ENCODE results near the gene ATG16L2. TPM values are rescaled to one million over a fixed set of nuclear protein-coding genes. Genes with fewer than 3 reads are reported as not detected.

The ATG16L2 gene
- total RNA-seq, 2 experiments from 2014 or later = 103 to 168 TPM

GRCh38 chr11:72833811-72834493, 19.7 kb downstream of the ATG16L2 start:
- no peaks in the 10 kb centered on the region for H3K9me3 Mint-ChIP-seq (ENCODE audit: low read depth)
- CTCF ChIA-PET = interaction anchor here (1.0 to 1.5 kb wide), 4 partner anchors 21 to 343 kb away, joined by 3 to 4 read pairs (median 4); no protein-coding TSS in a partner anchor
- peaks cover 18% of the 10 kb centered on the region for H3K36me3 Mint-ChIP-seq
- no peak for ATAC-seq
- no peak overlapping the region for H3K27ac Mint-ChIP-seq
- DNase-seq = no peak
- H3K4me1 Mint-ChIP-seq = peaks cover 25% of the 10 kb centered on the region
- no peak overlapping the region for H3K4me3 Mint-ChIP-seq
- no peaks in the 10 kb centered on the region for H3K27me3 Mint-ChIP-seq

DNA sequence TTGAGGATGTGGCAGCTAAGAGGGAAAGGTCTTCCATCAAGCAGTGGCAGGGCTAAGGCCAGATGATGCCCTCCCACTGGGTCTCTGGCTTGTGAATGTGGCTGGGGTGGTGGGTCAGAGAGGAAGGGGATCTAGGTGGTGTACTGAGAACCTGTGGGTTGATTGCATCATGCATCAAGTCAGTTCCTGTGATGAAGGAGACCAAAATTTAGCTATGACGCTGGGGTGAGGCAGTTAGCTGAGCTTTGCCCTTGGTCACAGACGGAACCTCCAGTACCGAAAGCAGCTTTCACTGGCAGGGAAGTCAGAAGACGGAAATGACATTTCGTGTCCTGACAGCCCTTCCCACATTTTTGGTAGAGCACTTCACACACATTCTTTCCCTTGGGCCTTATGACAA, 20.7 kb downstream of the ATG16L2 start:
- DNase-seq = no peak
- no peak for ATAC-seq
- no peaks in the 10 kb centered on the region for H3K9me3 Mint-ChIP-seq (ENCODE audit: low read depth)
- CTCF ChIA-PET = no interaction called here
- H3K4me1 Mint-ChIP-seq = peaks cover 25% of the 10 kb centered on the region
- no peaks in the 10 kb centered on the region for H3K27me3 Mint-ChIP-seq
- H3K27ac Mint-ChIP-seq = peak overlapping the region; percentile 63
- H3K4me3 Mint-ChIP-seq = no peak overlapping the region
- H3K36me3 Mint-ChIP-seq = peaks cover 20% of the 10 kb centered on the region

DNA sequence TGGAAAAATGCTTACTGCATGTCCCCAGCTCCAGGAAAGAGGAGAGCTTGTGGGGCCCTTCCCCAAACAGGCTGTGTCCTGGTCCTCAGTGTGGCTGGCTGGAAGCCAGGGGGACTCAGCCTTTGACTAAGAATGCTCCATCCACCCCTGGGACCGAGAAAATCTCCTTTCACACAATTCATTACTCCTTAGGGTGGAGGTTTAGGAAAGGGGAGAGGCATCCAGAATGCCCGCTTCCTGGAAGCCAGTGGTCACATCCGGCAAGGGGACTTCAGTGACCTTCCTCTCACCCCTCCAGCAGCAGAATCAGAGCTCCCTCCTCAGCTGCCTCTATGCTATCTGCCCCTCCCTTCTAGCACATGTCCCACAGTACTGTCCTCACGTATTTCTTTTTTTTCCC, 21.9 kb downstream of the ATG16L2 start:
- no peak overlapping the region for H3K4me3 Mint-ChIP-seq
- peaks cover 25% of the 10 kb centered on the region for H3K4me1 Mint-ChIP-seq
- DNase-seq = no peak
- no peak for ATAC-seq
- peaks cover 23% of the 10 kb centered on the region for H3K36me3 Mint-ChIP-seq
- H3K27ac Mint-ChIP-seq = peak overlapping the region; percentile 35
- H3K27me3 Mint-ChIP-seq = no peaks in the 10 kb centered on the region
- no peaks in the 10 kb centered on the region for H3K9me3 Mint-ChIP-seq (ENCODE audit: low read depth)
- CTCF ChIA-PET = interaction anchor here (0.6 to 1.0 kb wide), 6 partner anchors 8 to 347 kb away, joined by 3 read pairs; no protein-coding TSS in a partner anchor

- ATAC-seq (no peak), DNase-seq (no peak)
- CTCF ChIA-PET = interaction anchor here (1.6 to 2.4 kb wide), 2 partner anchors 7 to 304 kb away, joined by 3 to 12 read pairs; partner anchors contain the start of gene FCHSD2
- no peaks in the 10 kb centered on the region for H3K9me3 Mint-ChIP-seq (ENCODE audit: low read depth)
- no peak overlapping the region for H3K4me3 Mint-ChIP-seq
- peaks cover 23% of the 10 kb centered on the region for H3K4me1 Mint-ChIP-seq
- no peaks in the 10 kb centered on the region for H3K27me3 Mint-ChIP-seq
- no peak overlapping the region for H3K27ac Mint-ChIP-seq
- H3K36me3 Mint-ChIP-seq = peaks cover 32% of the 10 kb centered on the region
These were observed 24.6 kb downstream of the ATG16L2 start for GRCh38 chr11:72838691-72839305.

DNA sequence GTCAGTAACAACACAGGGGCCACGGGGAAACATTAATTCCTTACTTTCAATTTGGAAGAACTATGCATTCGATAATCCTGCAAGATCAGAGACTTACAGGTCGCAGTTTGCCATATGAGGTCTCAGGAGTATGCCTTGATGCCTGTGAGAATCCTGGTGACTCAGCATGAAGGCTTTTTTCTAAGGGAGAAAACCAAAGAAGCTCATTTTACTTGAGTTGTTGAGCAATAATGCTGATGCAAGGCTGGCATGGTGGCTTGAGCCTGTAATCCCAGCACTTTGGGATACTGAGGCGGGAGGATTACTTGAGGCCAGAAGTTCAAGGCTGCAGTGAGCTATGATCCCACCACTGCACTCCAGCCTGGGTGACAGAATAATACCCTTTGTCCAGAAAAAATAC, 26.6 kb downstream of the ATG16L2 start:
- H3K9me3 Mint-ChIP-seq (ENCODE audit: low read depth) = no peaks in the 10 kb centered on the region
- ATAC-seq = no peak
- H3K4me1 Mint-ChIP-seq = peaks cover 8% of the 10 kb centered on the region
- no peak overlapping the region for H3K27ac Mint-ChIP-seq
- H3K4me3 Mint-ChIP-seq = no peak overlapping the region
- no peaks in the 10 kb centered on the region for H3K27me3 Mint-ChIP-seq
- peaks cover 31% of the 10 kb centered on the region for H3K36me3 Mint-ChIP-seq
- CTCF ChIA-PET = interaction anchor here (0.8 to 2.4 kb wide), 3 partner anchors 9 to 338 kb away, joined by 3 to 12 read pairs (median 5); no protein-coding TSS in a partner anchor
- no peak for DNase-seq

DNA sequence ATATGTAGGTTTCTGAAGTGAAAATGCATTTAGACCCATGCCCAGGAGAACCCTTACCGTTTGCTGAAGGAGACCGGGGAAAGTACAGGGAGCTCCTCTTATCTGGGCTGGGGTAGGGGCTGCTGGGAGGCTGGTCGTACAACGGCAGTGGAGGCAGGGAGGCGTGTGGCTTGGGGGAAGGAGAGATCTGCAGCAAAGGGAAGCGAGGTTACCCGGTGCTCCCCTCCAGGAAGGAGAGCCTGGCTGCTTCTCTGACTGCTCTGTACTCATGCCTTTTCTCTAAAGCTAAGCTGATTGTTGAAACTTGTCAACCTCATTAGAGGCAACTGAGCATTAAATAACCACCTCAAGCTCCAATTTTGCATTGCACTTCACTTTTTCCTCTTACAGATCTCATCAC, 27.2 kb downstream of the ATG16L2 start:
- no peaks in the 10 kb centered on the region for H3K9me3 Mint-ChIP-seq (ENCODE audit: low read depth)
- no peak overlapping the region for H3K27ac Mint-ChIP-seq
- H3K4me1 Mint-ChIP-seq = peaks cover 8% of the 10 kb centered on the region
- no peak overlapping the region for H3K4me3 Mint-ChIP-seq
- no peaks in the 10 kb centered on the region for H3K27me3 Mint-ChIP-seq
- DNase-seq = no peak
- H3K36me3 Mint-ChIP-seq = peaks cover 32% of the 10 kb centered on the region
- no peak for ATAC-seq
- CTCF ChIA-PET = interaction anchor here (1.2 to 2.4 kb wide), 2 partner anchors 10 to 337 kb away, joined by 5 to 12 read pairs; no protein-coding TSS in a partner anchor

GRCh38 chr11:72842126-72842525, 27.9 kb downstream of the ATG16L2 start:
- Mint-ChIP-seq H3K4me1 (peaks cover 8% of the 10 kb centered on the region), H3K36me3 (peaks cover 33% of the 10 kb centered on the region), H3K27me3 (no peaks in the 10 kb centered on the region), H3K4me3 (no peak overlapping the region), H3K27ac (no peak overlapping the region), H3K9me3 (ENCODE audit: low read depth) (no peaks in the 10 kb centered on the region)
- ATAC-seq (no peak), DNase-seq (no peak)
- CTCF ChIA-PET = no interaction called here

DNA sequence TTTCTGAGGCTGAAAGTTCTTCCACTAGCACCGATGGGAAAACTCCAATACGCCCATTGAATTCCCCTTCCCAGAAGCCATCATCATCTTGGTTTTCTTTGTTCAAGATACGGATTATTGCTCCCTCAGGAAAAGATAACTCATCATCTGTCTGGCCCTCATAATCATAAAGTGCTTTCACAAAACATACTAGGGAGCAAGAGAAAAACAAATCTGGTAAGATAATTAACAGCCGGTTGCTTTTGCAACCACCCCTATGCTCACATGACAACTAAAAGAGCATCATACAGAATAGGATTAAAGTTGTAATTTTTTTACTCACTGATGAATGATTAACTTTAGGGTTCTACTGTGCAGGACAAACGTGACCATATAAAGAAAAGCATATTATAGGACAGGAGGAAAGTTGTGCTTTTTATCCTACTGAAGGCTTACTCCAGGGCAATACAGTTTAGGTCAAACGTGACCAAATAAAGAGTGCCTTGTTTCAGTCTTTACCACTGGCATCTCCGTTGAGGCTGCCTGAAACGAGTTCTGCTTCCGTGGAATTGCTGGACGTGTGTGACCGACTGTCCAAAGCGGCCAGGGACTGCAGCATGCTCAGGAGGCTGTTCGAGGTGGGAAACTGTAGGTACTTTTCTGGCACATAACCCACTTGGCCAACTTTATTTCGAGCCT, 28.6 kb downstream of the ATG16L2 start:
- no peaks in the 10 kb centered on the region for H3K27me3 Mint-ChIP-seq
- no peak overlapping the region for H3K27ac Mint-ChIP-seq
- peaks cover 34% of the 10 kb centered on the region for H3K36me3 Mint-ChIP-seq
- H3K4me3 Mint-ChIP-seq = no peak overlapping the region
- DNase-seq (no peak), ATAC-seq (no peak)
- no peaks in the 10 kb centered on the region for H3K9me3 Mint-ChIP-seq (ENCODE audit: low read depth)
- CTCF ChIA-PET = no interaction called here
- H3K4me1 Mint-ChIP-seq = peaks cover 8% of the 10 kb centered on the region

DNA sequence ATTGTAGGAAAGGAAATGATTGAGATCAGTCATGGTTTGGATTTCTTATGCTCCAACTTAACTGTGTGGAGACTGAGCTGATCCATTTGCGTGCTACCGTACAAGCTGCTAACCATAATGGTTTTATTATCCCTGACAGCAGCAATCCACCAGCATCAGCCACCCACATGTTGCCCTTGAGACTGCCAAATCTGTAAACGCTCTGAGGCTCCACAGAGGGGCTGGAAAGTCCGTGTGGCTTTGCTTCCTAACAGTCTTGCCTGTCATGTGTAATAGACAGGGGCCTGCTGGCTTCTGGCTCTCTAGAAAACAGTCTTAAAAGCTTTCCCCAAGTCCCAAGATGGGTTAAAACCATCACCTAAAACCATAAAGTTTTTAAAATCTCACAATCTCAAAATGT, 30.1 kb downstream of the ATG16L2 start:
- ATAC-seq = no peak
- H3K4me1 Mint-ChIP-seq = no peaks in the 10 kb centered on the region
- H3K4me3 Mint-ChIP-seq = no peak overlapping the region
- no peak overlapping the region for H3K27ac Mint-ChIP-seq
- no peak for DNase-seq
- H3K27me3 Mint-ChIP-seq = no peaks in the 10 kb centered on the region
- H3K36me3 Mint-ChIP-seq = peaks cover 32% of the 10 kb centered on the region
- no peaks in the 10 kb centered on the region for H3K9me3 Mint-ChIP-seq (ENCODE audit: low read depth)
- CTCF ChIA-PET = interaction anchor here (4.0 kb wide), 1 partner anchor 13 kb away, joined by 15 read pairs; no protein-coding TSS in a partner anchor

- peaks cover 6% of the 10 kb centered on the region for H3K4me1 Mint-ChIP-seq
- CTCF ChIA-PET = interaction anchor here (0.7 to 1.5 kb wide), 3 partner anchors 53 to 124 kb away, joined by 3 to 7 read pairs (median 3); no protein-coding TSS in a partner anchor
- H3K9me3 Mint-ChIP-seq (ENCODE audit: low read depth) = no peaks in the 10 kb centered on the region
- H3K27me3 Mint-ChIP-seq = no peaks in the 10 kb centered on the region
- no peak overlapping the region for H3K4me3 Mint-ChIP-seq
- ATAC-seq (peak; percentile 61), DNase-seq (no peak)
- H3K27ac Mint-ChIP-seq = peak overlapping the region; percentile 6
- H3K36me3 Mint-ChIP-seq = peaks cover 16% of the 10 kb centered on the region
These were observed 34.7 kb downstream of the ATG16L2 start for GRCh38 chr11:72848846-72849466.

GRCh38 chr11:72850832-72851231, 36.6 kb downstream of the ATG16L2 start:
- Mint-ChIP-seq H3K4me3 (no peak overlapping the region), H3K9me3 (ENCODE audit: low read depth) (no peaks in the 10 kb centered on the region), H3K36me3 (peaks cover 13% of the 10 kb centered on the region), H3K27ac (peak overlapping the region; percentile 33), H3K4me1 (peaks cover 6% of the 10 kb centered on the region), H3K27me3 (no peaks in the 10 kb centered on the region)
- CTCF ChIA-PET = interaction anchor here (0.6 kb wide), 1 partner anchor 26 kb away, joined by 3 read pairs; no protein-coding TSS in a partner anchor
- no peak for DNase-seq
- ATAC-seq = no peak

DNA sequence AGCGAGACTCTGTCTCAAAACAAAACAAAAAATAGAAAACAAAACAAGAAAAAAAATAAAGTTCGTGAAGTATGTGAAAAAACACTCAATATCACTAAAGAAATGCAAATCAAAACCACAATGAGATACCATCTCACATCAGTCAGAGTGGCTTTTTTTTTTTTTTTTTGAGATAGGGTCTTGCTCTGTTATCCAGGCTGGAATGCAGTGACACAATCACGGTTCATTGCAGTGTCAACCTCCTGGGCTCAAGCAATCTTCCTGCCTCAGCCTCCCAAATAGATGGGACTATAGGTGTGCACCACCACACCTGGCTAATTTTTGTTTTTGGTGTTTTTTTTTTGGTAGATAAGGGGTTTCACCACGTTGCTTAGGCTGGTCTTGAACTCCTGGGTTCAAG, 37.5 kb downstream of the ATG16L2 start:
- H3K4me3 Mint-ChIP-seq = no peak overlapping the region
- H3K4me1 Mint-ChIP-seq = peaks cover 6% of the 10 kb centered on the region
- H3K9me3 Mint-ChIP-seq (ENCODE audit: low read depth) = no peaks in the 10 kb centered on the region
- ATAC-seq (no peak), DNase-seq (no peak)
- no peak overlapping the region for H3K27ac Mint-ChIP-seq
- H3K27me3 Mint-ChIP-seq = no peaks in the 10 kb centered on the region
- CTCF ChIA-PET = no interaction called here
- H3K36me3 Mint-ChIP-seq = peaks cover 10% of the 10 kb centered on the region

DNA sequence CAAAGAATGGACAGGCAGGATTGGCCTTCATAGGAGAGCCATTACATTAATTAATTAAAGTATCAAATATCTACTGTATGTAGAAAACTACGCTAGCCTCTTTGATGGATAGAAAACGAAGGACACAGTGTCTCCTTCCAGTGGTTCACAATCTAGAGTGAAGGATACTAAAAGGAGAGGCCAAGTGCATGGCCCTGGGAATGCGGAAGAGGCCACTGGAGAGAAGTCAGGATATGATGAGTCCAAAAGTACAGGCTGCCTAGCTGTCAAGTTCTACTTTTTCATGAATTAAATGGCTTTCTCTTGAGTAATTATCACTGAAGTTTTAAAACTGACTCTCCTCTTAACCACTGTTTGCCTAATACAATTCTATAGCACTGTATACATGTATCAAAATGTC, 41.9 kb downstream of the ATG16L2 start:
- peaks cover 5% of the 10 kb centered on the region for H3K4me1 Mint-ChIP-seq
- no peaks in the 10 kb centered on the region for H3K9me3 Mint-ChIP-seq (ENCODE audit: low read depth)
- ATAC-seq = no peak
- H3K36me3 Mint-ChIP-seq = peaks cover 10% of the 10 kb centered on the region
- no peaks in the 10 kb centered on the region for H3K27me3 Mint-ChIP-seq
- H3K4me3 Mint-ChIP-seq = no peak overlapping the region
- CTCF ChIA-PET = no interaction called here
- H3K27ac Mint-ChIP-seq = no peak overlapping the region
- DNase-seq = no peak

Data from activated CD8-positive, alpha-beta memory T cell treated with anti-CD3 and anti-CD28 coated beads, Interleukin-2, amount 10 ng/mL, durations not matched to agents 7 days and 5 days (primary cell).